ENCODE measurements around the gene ADD3. TPM values are rescaled to one million over a fixed set of nuclear protein-coding genes. Genes with fewer than 3 reads are reported as not detected.

Gene ADD3
- total RNA-seq, 1 donor from 2014 or later: 95.3 TPM

DNA sequence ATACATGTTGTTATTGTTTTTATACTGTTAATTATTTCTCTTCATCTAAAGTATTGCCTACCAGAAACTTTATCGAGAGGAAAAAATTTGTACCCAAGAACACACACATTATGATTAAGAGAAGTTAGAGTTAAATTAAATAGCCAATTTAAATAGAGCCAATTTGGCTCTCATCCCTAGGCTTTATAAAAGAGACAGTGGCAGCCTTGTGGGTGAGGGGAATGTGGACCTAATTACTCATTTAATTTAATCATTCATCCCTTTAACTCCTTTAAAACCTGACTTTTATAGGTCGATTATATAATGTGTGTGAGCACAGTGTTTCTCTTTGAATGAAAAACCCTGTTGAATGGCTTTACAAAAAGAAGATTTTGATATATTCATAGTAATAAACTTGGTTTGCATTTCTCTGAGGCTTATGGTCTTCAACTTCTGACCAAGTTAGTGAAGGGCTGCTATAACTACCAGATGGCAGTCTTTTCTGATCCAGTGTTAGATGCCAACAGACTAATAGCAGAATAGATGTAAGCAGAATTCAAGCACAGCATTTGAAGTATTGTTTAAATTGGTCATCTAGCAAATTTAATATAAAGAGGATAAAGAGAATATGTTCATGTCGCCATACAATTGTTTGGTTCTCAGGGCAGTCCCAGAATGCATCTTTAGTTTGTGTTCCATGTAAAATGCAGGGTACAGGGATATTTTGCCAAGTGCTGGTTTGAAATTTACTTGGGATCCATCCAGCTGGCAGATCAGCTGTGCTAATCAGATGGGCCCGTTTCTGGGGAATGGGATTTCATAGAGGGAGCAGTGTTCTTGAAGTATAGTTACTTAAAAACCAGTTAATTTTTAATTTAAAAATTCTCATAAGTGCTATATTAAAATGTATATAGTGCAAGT, 25.3 kb downstream of the ADD3 start:
- intact Hi-C loops (cut with micrococcal nuclease): loop anchor here (1.0 kb wide), 1 partner anchor 11 kb away; no protein-coding TSS in a partner anchor
- no peaks in the 10 kb centered on the region for H3K9me3 Mint-ChIP-seq
- no peak for ATAC-seq (ENCODE audit: low read depth)
- H3K27me3 Mint-ChIP-seq: no peaks in the 10 kb centered on the region
- DNase-seq: no peak
- POLR2A ChIA-PET: interaction anchor here (0.6 kb wide), 1 partner anchor 11 kb away, joined by 3 read pairs; no protein-coding TSS in a partner anchor
- H3K27ac Mint-ChIP-seq: no peak overlapping the region
- H3K36me3 Mint-ChIP-seq (ENCODE audit: low read depth): peaks cover 2% of the 10 kb centered on the region
- no peak for TF ChIP-seq CTCF (IDR thresholded peaks at IDR 0.05)
- H3K4me1 Mint-ChIP-seq: peaks cover 56% of the 10 kb centered on the region
- no peak overlapping the region for H3K4me3 Mint-ChIP-seq
- CTCF ChIA-PET: no interaction called here

GRCh38 chr10:110033701-110034235, 26.0 kb downstream of the ADD3 start:
- Mint-ChIP-seq H3K9me3 (no peaks in the 10 kb centered on the region), H3K4me1 (peaks cover 57% of the 10 kb centered on the region), H3K27ac (no peak overlapping the region), H3K4me3 (no peak overlapping the region), H3K27me3 (no peaks in the 10 kb centered on the region), H3K36me3 (ENCODE audit: low read depth) (peaks cover 2% of the 10 kb centered on the region)
- intact Hi-C loops (cut with micrococcal nuclease): loop anchor here (2.0 kb wide), 1 partner anchor 25 kb away; no protein-coding TSS in a partner anchor
- POLR2A ChIA-PET: interaction anchor here (0.6 kb wide), 1 partner anchor 11 kb away, joined by 3 read pairs; no protein-coding TSS in a partner anchor
- DNase-seq (no peak), ATAC-seq (ENCODE audit: low read depth) (no peak)
- TF ChIP-seq CTCF (IDR thresholded peaks at IDR 0.05): no peak
- CTCF ChIA-PET: no interaction called here

GRCh38 chr10:110034596-110034995, 26.8 kb downstream of the ADD3 start:
- no peak for ATAC-seq (ENCODE audit: low read depth)
- H3K27ac Mint-ChIP-seq: no peak overlapping the region
- peaks cover 2% of the 10 kb centered on the region for H3K36me3 Mint-ChIP-seq (ENCODE audit: low read depth)
- H3K4me3 Mint-ChIP-seq: no peak overlapping the region
- no peaks in the 10 kb centered on the region for H3K9me3 Mint-ChIP-seq
- H3K4me1 Mint-ChIP-seq: peaks cover 65% of the 10 kb centered on the region
- no peaks in the 10 kb centered on the region for H3K27me3 Mint-ChIP-seq
- intact Hi-C loops (cut with micrococcal nuclease): loop anchor here (2.0 kb wide), 1 partner anchor 26 kb away; no protein-coding TSS in a partner anchor
- no peak for DNase-seq
- no peak for TF ChIP-seq CTCF (IDR thresholded peaks at IDR 0.05)
- POLR2A ChIA-PET: interaction anchor here (1.2 kb wide), 1 partner anchor 26 kb away, joined by 4 read pairs; no protein-coding TSS in a partner anchor
- CTCF ChIA-PET: interaction anchor here (1.2 to 1.4 kb wide), 3 partner anchors 11 to 150 kb away, joined by 5 to 7 read pairs (median 5); no protein-coding TSS in a partner anchor

- TF ChIP-seq CTCF (IDR thresholded peaks at IDR 0.05): no peak
- DNase-seq (no peak), ATAC-seq (ENCODE audit: low read depth) (no peak)
- no peak overlapping the region for H3K27ac Mint-ChIP-seq
- no peak overlapping the region for H3K4me3 Mint-ChIP-seq
- intact Hi-C loops (cut with micrococcal nuclease): loop anchor here (2.0 to 5.0 kb wide), 2 partner anchors 26 to 58 kb away; no protein-coding TSS in a partner anchor
- H3K36me3 Mint-ChIP-seq (ENCODE audit: low read depth): peaks cover 2% of the 10 kb centered on the region
- ChIA-PET CTCF (interaction anchor here (1.2 to 1.4 kb wide), 3 partner anchors 10 to 151 kb away, joined by 5 to 7 read pairs (median 5); no protein-coding TSS in a partner anchor), POLR2A (interaction anchor here (0.6 to 1.2 kb wide), 2 partner anchors 27 to 28 kb away, joined by 4 to 9 read pairs; no protein-coding TSS in a partner anchor)
- H3K27me3 Mint-ChIP-seq: no peaks in the 10 kb centered on the region
- no peaks in the 10 kb centered on the region for H3K9me3 Mint-ChIP-seq
- H3K4me1 Mint-ChIP-seq: peaks cover 72% of the 10 kb centered on the region
These were observed 27.5 kb downstream of the ADD3 start for GRCh38 chr10:110035070-110035921.

Data from activated B cell treated with CpG ODN at 0.5 μM for 24 hours (primary cell).